Measurements from ENCODE around the gene FYN. TPM values are rescaled to one million over a fixed set of nuclear protein-coding genes. Genes with fewer than 3 reads are reported as not detected.

The FYN gene
- total and polyA plus RNA-seq, 2 of the 8 experiments (the other 6 are each of a cell fraction or from before 2014, with no cell fraction given), result 46.8 to 97.2 TPM

GRCh38 chr6:111779660-111780059 lies 93.6 kb downstream of the FYN start:
- no peak overlapping the region for H3K4ac ChIP-seq (replicated peaks; ENCODE audit: insufficient read length, low read depth, low read length)
- H3K23ac ChIP-seq (ENCODE audit: insufficient read length), result no peak overlapping the region
- no peaks in the 10 kb centered on the region for H3K27me3 ChIP-seq (replicated peaks in 1 of 4; ENCODE audit: control insufficient read depth in 3 of 4, extremely low read depth in 1 of 4, insufficient read depth in 3 of 4, low read length in 3 of 4)
- no peaks in the 10 kb centered on the region for H3K23me2 ChIP-seq (ENCODE audit: low read depth, low read length)
- H3K36me3 ChIP-seq (ENCODE audit: control insufficient read depth in 2 of 4, insufficient read depth in 4 of 4, low read length in 3 of 4), result no peaks in the 10 kb centered on the region
- H3K4me1 ChIP-seq (replicated peaks in 1 of 4; ENCODE audit: control insufficient read depth in 3 of 4, insufficient read depth in 4 of 4, low read length in 3 of 4), result no peaks in the 10 kb centered on the region
- H3K56ac ChIP-seq (replicated peaks; ENCODE audit: insufficient read length, low read depth, low read length), result no peak overlapping the region
- TF ChIP-seq PHF8 (conservative IDR thresholded peaks at IDR 0.05; ENCODE audit: low read depth, low read length), result no peak
- no peak overlapping the region for H4K8ac ChIP-seq (ENCODE audit: extremely low read depth, insufficient read depth, low read length)
- no peak overlapping the region for H2AK5ac ChIP-seq (ENCODE audit: low read depth, low read length)
- FAIRE-seq (no peak), DNase-seq (ENCODE audit: low read depth in 1 of 2, low spot score in 2 of 2) (no peak)
- H3K4me3 ChIP-seq (ENCODE audit: extremely low read depth in 1 of 4, insufficient read depth in 2 of 4, low read depth in 3 of 4, low read length in 4 of 4), result no peak overlapping the region
- H3K79me2 ChIP-seq (ENCODE audit: control insufficient read depth in 1 of 2, insufficient read depth in 2 of 2, low read length in 2 of 2), result no peaks in the 10 kb centered on the region
- no peak overlapping the region for H3K27ac ChIP-seq (ENCODE audit: low read depth, low read length)
- WGBS, 2 experiments (ENCODE audit: extremely low coverage in 1 of 2, insufficient coverage in 1 of 2, insufficient read length in 1 of 2, insufficient replicate concordance in 2 of 2, low coverage in 1 of 2, low lambda C conversion rate in 2 of 2, missing lambda C conversion rate in 1 of 2), result 89% methylated on average over 2 of the region's 2 CpGs; no CpG with 5 or more reads in 1 of the 2 experiments
- H2BK120ac ChIP-seq (replicated peaks; ENCODE audit: low read depth, low read length), result no peak overlapping the region
- H3K18ac ChIP-seq (ENCODE audit: extremely low read depth, low read length), result no peak overlapping the region
- no peak overlapping the region for H2BK15ac ChIP-seq (ENCODE audit: low read length)
- H3K79me1 ChIP-seq (ENCODE audit: low read depth, low read length), result no peaks in the 10 kb centered on the region; the same call in 1 of the 2 replicates
- H2AFZ ChIP-seq (ENCODE audit: low read length), result no peak overlapping the region
- H4K20me1 ChIP-seq (replicated peaks in 1 of 2; ENCODE audit: control insufficient read depth in 1 of 2, insufficient read depth in 2 of 2, low read length in 2 of 2), result no peaks in the 10 kb centered on the region
- H4K91ac ChIP-seq (replicated peaks; ENCODE audit: insufficient read length, low read length), result no peak overlapping the region
- no peak overlapping the region for H3K4me2 ChIP-seq (ENCODE audit: insufficient read depth in 1 of 2, low read depth in 2 of 2, low read length in 2 of 2)
- H2BK20ac ChIP-seq (ENCODE audit: low read length), result no peak overlapping the region
- POLR2A ChIA-PET (ENCODE audit: partially characterized antibody), result interaction anchor here (0.7 kb wide), 1 partner anchor 476 kb away, joined by 3 read pairs; no protein-coding TSS in a partner anchor
- no peak overlapping the region for H3K14ac ChIP-seq (ENCODE audit: insufficient read length)
- H2BK12ac ChIP-seq (ENCODE audit: low read depth, low read length), result no peak overlapping the region
- H2BK5ac ChIP-seq (ENCODE audit: low read depth, low read length), result no peak overlapping the region
- H3K9me3 ChIP-seq (ENCODE audit: insufficient read depth in 2 of 2, low read depth in 1 of 2, low read length in 1 of 2), result no peaks in the 10 kb centered on the region
- no peak overlapping the region for H3K9ac ChIP-seq (replicated peaks in 1 of 4; ENCODE audit: extremely low read depth in 1 of 4, low read depth in 3 of 4, low read length in 3 of 4)
- H4K5ac ChIP-seq (ENCODE audit: insufficient read length, low read depth, low read length), result no peak overlapping the region
- CTCF ChIA-PET (ENCODE audit: partially characterized antibody), result interaction anchor here (0.6 to 1.5 kb wide), 5 partner anchors 10 to 57 kb away, joined by 3 to 7 read pairs (median 3); no protein-coding TSS in a partner anchor
